Measurements from ENCODE around the gene ARAP1. TPM values are rescaled to one million over a fixed set of nuclear protein-coding genes. Genes with fewer than 3 reads are reported as not detected.

The ARAP1 gene
- total RNA-seq, 1 donor from 2014 or later, result 79.0 TPM

GRCh38 chr11:72682858-72683243 lies 69.4 kb downstream of the ARAP1 start:
- no peak for DNase-seq (ENCODE audit: low read depth, low spot score)
- H3K4me1 Mint-ChIP-seq, result peaks cover 14% of the 10 kb centered on the region
- H3K36me3 Mint-ChIP-seq (ENCODE audit: low read depth), result no peaks in the 10 kb centered on the region
- H3K27ac Mint-ChIP-seq (ENCODE audit: unreplicated experiment), result no peak overlapping the region
- TF ChIP-seq CTCF (conservative IDR thresholded peaks at IDR 0.05), result no peak
- H3K4me3 Mint-ChIP-seq, result no peak overlapping the region
- H3K9me3 Mint-ChIP-seq, result no peaks in the 10 kb centered on the region
- H3K27me3 Mint-ChIP-seq (ENCODE audit: low read depth), result peaks cover 34% of the 10 kb centered on the region

DNA sequence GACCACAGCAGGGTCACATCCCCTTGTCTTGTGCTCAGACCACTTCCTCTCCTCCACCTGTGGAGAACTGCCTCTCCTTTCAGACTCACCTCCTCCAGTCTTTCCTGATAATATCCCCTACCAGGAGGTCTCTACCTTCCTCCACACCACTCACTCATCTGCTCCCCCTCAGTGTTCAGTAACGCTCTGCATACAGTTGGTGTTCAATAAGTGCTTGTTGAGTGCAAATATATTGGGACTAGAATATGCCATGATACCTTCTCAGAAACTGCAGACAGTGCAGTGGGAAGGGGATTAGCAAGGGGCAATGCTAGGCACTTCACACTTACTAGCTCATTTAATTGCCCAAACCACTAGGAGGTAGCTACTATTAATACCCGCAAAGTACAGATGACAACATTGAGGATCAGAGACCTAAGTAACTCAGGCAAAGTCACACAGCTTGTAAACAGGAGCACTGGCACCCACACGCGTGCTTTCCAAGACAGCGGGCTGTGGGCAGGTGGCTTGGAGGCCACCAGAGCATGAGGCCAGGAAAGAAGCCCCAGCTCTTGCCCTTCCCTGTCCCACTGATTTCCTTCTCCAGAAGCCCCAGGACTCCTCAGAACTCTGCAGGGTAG lies 69.9 kb downstream of the ARAP1 start:
- no peak for TF ChIP-seq CTCF (conservative IDR thresholded peaks at IDR 0.05)
- no peaks in the 10 kb centered on the region for H3K36me3 Mint-ChIP-seq (ENCODE audit: low read depth)
- H3K4me1 Mint-ChIP-seq, result peaks cover 15% of the 10 kb centered on the region
- no peaks in the 10 kb centered on the region for H3K9me3 Mint-ChIP-seq
- peaks cover 39% of the 10 kb centered on the region for H3K27me3 Mint-ChIP-seq (ENCODE audit: low read depth)
- H3K27ac Mint-ChIP-seq (ENCODE audit: unreplicated experiment), result no peak overlapping the region
- no peak overlapping the region for H3K4me3 Mint-ChIP-seq
- no peak for DNase-seq (ENCODE audit: low read depth, low spot score)

DNA sequence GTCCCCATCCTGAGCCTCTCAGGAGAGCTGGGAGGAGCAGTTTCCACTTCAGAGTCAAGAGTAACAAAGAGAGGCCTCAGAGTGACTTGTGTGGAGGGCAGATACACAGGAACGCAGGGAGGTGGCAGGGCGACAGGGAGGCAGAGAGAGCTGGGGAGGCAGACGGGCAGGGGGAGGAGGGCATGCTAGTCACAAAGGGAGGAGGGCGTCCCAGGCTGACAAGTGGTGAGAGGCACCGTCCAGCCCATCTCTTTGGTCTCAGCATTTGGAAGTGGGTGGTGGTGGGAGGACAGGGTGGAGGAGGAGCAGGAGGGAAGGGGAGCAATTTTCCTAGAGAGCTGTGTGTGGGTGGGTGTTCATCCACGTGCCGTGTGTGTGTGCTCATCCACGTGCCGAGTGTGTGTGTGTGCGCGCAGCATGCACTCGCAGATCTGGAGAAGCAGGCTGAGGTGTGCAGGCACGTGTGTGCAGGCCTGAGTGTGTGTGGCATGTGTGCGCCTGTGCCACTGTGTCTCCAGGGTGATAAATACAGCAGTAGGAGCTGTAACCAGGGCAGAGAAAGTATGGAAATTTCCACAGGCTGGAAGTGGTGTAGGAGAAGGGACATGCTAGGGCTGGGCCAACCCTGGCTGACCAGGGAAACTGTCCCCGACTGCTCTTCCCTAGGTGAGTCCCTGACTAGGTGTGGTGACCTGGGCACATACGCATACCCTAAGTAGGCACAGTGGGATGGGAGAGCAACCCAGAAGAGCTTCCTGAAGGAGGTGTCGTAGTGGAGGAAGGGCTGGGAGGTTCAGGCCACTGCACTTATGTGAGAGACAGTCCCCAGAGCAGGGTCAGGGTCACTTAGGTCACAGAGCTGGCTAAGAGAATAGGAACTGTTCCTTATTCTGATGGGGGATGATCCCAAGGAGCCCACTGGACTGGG lies 70.7 kb downstream of the ARAP1 start:
- no peak for TF ChIP-seq CTCF (conservative IDR thresholded peaks at IDR 0.05)
- Mint-ChIP-seq H3K27me3 (ENCODE audit: low read depth) (peaks cover 47% of the 10 kb centered on the region), H3K4me3 (no peak overlapping the region), H3K9me3 (no peaks in the 10 kb centered on the region), H3K27ac (ENCODE audit: unreplicated experiment) (no peak overlapping the region), H3K4me1 (peaks cover 20% of the 10 kb centered on the region), H3K36me3 (ENCODE audit: low read depth) (no peaks in the 10 kb centered on the region)
- no peak for DNase-seq (ENCODE audit: low read depth, low spot score)

- Mint-ChIP-seq H3K4me3 (peak overlapping the region; percentile 38), H3K27me3 (ENCODE audit: low read depth) (peaks cover 55% of the 10 kb centered on the region), H3K9me3 (no peaks in the 10 kb centered on the region), H3K4me1 (peaks cover 20% of the 10 kb centered on the region), H3K27ac (ENCODE audit: unreplicated experiment) (no peak overlapping the region), H3K36me3 (ENCODE audit: low read depth) (no peaks in the 10 kb centered on the region)
- no peak for TF ChIP-seq CTCF (conservative IDR thresholded peaks at IDR 0.05)
- no peak for DNase-seq (ENCODE audit: low read depth, low spot score)
Observed at GRCh38 chr11:72680624-72681158, 71.5 kb downstream of the ARAP1 start.

GRCh38 chr11:72679869-72680268 lies 72.3 kb downstream of the ARAP1 start:
- peaks cover 20% of the 10 kb centered on the region for H3K4me1 Mint-ChIP-seq
- no peaks in the 10 kb centered on the region for H3K36me3 Mint-ChIP-seq (ENCODE audit: low read depth)
- DNase-seq (ENCODE audit: low read depth, low spot score), result no peak
- peaks cover 64% of the 10 kb centered on the region for H3K27me3 Mint-ChIP-seq (ENCODE audit: low read depth)
- no peak overlapping the region for H3K27ac Mint-ChIP-seq (ENCODE audit: unreplicated experiment)
- no peak for TF ChIP-seq CTCF (conservative IDR thresholded peaks at IDR 0.05)
- H3K9me3 Mint-ChIP-seq, result no peaks in the 10 kb centered on the region
- H3K4me3 Mint-ChIP-seq, result peak overlapping the region; percentile 55

Data from neural crest cell (in vitro differentiated cells).